Fibroblast of the aortic adventitia (primary cell): Measurements from ENCODE around the gene SPOCD1. TPM values are rescaled to one million over a fixed set of nuclear protein-coding genes. Genes with fewer than 3 reads are reported as not detected.

ENCODE experiments used
- DNase-seq: peaks from one replicate; pipeline ENCODE4 v3.0.0-alpha.2; 2010; ENCODE audit warnings: low read depth
- H3K4me3 ChIP-seq: 2 replicates; pipeline ENCODE4 v1.5.1; 2011; ENCODE audit warnings: low read depth, mild to moderate bottlenecking, control low read depth, low read length, moderate library complexity
- total RNA-seq: library from RNA; depleted of rRNA; stranded (reverse); fragments of >200 nt; gene quantifications from 2 replicates; pipeline ENCODE4 v1.2.3, GENCODE V29; 2012; ENCODE audit warnings: low replicate concordance
- TF ChIP-seq, protein P1 (sequence below): IDR thresholded peaks from 2 replicates; pipeline ENCODE4 v1.5.1; 2011; ENCODE audit warnings: mild to moderate bottlenecking, low read length, control low read depth, inconsistent platforms; ENCODE audit not compliant: insufficient read depth

SPOCD1 gene
- total RNA-seq, 1 donor, result 37.2 TPM

DNA sequence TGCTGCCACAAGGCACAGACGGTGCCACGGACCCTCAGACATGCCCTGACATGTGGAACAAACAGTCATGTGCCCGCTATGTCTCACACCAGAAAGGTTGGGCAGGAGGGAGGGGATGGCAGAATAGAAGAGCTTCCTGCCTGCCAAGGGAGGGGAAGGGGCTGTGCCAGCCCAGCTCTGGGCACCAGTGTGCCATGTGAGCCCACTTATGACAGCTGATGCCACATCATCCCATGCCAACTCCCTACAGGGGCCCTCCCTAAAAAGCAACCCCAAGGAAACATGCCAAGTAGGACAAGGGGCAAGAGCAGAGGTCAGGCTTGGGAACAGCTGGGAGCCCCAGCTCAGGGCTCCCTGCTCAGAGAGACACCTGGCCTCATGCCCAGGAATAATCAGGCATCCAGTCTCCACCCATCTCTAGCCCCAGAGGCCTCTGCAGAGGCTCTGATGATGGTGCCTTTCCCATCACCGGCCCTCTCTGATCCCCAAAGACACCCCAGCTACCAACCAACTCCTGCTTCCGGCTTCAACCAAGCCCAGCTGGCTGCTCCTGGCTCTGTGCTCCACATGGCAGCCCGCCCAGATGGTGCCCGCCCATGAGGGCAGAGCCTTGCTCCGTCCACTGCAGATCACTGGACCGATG, 62.0 kb downstream of the SPOCD1 start:
- no peak overlapping the region for H3K4me3 ChIP-seq
- TF ChIP-seq, protein P1, sequence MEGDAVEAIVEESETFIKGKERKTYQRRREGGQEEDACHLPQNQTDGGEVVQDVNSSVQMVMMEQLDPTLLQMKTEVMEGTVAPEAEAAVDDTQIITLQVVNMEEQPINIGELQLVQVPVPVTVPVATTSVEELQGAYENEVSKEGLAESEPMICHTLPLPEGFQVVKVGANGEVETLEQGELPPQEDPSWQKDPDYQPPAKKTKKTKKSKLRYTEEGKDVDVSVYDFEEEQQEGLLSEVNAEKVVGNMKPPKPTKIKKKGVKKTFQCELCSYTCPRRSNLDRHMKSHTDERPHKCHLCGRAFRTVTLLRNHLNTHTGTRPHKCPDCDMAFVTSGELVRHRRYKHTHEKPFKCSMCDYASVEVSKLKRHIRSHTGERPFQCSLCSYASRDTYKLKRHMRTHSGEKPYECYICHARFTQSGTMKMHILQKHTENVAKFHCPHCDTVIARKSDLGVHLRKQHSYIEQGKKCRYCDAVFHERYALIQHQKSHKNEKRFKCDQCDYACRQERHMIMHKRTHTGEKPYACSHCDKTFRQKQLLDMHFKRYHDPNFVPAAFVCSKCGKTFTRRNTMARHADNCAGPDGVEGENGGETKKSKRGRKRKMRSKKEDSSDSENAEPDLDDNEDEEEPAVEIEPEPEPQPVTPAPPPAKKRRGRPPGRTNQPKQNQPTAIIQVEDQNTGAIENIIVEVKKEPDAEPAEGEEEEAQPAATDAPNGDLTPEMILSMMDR, result no peak
- DNase-seq, result peak; percentile 57

DNA sequence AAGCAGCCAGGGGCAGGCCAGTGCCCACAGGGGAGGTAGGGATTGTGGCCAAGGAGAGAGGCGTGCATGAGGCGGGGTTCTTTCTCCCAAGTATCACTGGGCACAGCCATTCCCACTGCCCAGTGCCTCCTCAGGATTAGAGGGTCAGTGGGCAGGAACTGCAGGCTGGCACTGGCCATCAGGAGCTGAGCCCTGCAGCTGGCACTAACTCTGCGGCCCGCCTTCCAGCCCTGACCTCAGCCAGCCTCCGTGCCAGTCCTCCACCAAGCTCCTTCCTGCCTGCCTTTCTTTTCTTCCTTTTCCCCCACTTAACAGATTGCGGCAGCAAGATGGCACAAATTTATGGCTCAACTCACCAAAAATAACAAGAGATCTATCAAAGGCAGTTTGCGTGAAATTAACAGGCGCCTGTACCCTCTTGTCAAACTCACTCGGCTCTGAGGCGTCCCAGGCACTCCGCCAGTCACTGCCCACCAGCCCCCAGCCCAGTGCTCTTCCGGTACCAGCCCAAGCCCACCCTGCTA, 62.8 kb downstream of the SPOCD1 start:
- H3K4me3 ChIP-seq, result no peak overlapping the region
- no peak for DNase-seq
- TF ChIP-seq, protein P1, result no peak

GRCh38 chr1:31752258-31752657, 63.6 kb downstream of the SPOCD1 start:
- TF ChIP-seq, protein P1, result no peak
- H3K4me3 ChIP-seq, result no peak overlapping the region
- DNase-seq, result no peak

DNA sequence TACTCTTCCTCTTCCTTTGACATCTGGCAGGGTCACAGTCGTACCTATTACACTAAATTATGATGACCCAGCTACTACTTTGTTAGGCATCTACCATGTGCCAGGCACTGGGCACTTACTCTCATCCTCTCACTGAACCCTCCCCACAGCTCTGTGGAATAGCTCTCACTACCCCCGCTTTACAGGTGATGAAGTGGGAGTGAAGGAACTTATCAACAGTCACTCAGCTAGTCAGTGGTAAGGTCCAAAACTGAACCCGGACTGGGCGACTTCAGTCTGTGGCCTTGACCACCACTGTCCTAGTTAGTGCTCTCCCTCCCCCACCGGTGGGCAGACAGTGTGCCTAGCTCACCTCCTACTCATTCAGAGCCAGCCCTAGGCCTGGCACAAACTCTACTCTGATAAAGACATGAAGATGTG, 64.0 kb downstream of the SPOCD1 start:
- H3K4me3 ChIP-seq, result no peak overlapping the region
- no peak for DNase-seq
- TF ChIP-seq, protein P1, result no peak

DNA sequence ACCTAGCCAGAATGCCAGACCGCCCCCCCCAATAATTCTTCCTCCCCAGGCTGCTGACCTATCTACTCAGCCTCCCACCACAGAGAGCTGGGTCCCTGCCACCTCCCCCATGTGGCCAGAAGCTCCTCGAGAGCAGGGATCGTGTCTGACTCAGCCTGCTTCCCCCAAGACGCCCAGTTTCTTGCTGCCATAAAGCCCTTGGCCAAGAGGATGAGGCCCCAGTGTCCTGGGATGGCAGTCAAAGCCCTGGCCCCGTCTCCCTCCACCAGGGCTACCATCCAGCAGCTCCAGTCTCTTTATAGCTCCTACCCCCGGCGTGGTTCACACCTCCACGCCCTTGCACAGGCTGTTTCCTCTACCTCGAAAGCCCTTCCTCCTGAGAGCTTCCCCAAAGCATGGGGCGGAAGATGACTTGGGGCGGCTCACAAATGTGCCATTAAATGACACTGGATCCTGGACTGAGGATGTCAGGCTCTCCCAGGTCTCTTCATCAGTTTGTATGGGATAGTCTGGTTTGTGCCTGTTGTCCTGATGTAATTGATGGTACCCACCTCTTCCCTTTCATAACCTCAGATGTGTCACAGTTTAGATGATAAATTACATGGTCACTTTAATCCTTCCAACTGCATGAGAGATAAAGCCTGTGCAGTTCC, 64.8 kb downstream of the SPOCD1 start:
- TF ChIP-seq, protein P1, result no peak
- no peak overlapping the region for H3K4me3 ChIP-seq
- DNase-seq, result peak; percentile 62

DNA sequence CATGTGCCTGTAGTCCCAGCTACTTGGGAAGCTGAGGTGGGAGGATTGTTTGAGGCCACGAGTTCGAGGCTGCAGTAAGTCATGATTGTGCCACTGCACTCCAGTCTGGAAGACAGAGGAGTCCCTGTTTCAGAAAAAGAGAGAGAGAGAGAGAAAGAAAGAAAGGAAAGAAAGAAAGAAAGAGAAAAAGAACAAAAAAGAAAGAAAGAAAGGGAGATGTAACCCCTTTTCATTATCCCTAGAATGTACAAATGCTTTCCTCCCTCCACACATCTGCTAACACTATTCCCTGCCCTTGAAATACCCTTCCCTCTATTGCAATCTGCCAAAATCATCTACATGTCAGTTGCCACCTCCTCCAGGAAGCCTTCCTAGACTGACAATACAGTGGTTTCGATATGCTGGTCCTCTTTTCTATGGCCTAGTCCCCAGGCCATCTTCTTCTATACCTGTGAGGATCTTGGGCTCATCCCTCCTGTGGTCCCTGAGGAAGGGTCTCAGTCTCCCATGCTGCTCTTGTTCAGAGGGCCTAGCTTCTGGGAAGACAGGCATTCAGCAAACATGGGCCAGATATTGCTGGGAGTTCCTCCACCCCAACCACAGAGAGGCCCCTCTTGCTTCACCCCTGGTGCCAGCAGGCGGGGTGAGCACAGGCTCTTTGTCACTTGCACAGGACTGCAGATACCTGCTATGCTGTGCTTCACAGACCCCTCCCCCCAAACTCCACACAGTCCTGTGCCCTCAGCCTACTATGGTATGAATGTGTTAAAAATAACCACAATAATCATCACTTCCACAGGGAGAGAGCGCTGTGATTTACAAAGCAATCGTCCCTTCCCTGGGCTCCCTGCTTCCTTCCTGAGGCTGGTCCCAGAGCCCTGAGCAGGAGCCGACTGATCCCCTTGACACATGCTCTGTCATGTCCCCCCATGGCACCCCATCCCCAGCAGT, 65.8 kb downstream of the SPOCD1 start:
- TF ChIP-seq, protein P1, result no peak
- DNase-seq, result no peak
- no peak overlapping the region for H3K4me3 ChIP-seq
